Stimulated activated CD4-positive, alpha-beta T cell treated with anti-CD3 and anti-CD28 coated beads, Interleukin-12 subunit alpha, Interleukin-12 subunit beta, amount 100 ng/mL, for 4 hours (primary cell): ENCODE measurements around the gene ACER3.
"Not testable (repeated sequence)": the region's sequence is repeated elsewhere in the genome, so short reads cannot be mapped to it uniquely, and the experiment has no call there.

Experiments used
- DNase-seq: peaks from one replicate; pipeline ENCODE4 v3.0.0-alpha.2; 2020

ACER3 gene

GRCh38 chr11:77042111-77042726, 181.5 kb downstream of the ACER3 start:
- no peak for DNase-seq

- DNase-seq = no peak
These were observed 183.6 kb downstream of the ACER3 start for GRCh38 chr11:77044356-77044755.

- DNase-seq = no peak
These were observed 184.2 kb downstream of the ACER3 start for GRCh38 chr11:77044886-77045285.

- peak; percentile 54 for DNase-seq
These were observed 185.4 kb downstream of the ACER3 start for GRCh38 chr11:77046060-77046501.

GRCh38 chr11:77047007-77047927, 186.5 kb downstream of the ACER3 start:
- DNase-seq = peak; percentile 51

GRCh38 chr11:77047928-77048446, 187.3 kb downstream of the ACER3 start:
- not testable (repeated sequence) for DNase-seq

- no peak for DNase-seq
These were observed 188.3 kb downstream of the ACER3 start for GRCh38 chr11:77049026-77049425.

- DNase-seq = no peak
These were observed 190.8 kb downstream of the ACER3 start for GRCh38 chr11:77051511-77051910.

- DNase-seq = no peak
These were observed 191.8 kb downstream of the ACER3 start for GRCh38 chr11:77052518-77052917.

GRCh38 chr11:77053217-77054015, 192.7 kb downstream of the ACER3 start:
- DNase-seq = no peak

- DNase-seq = no peak
These were observed 193.4 kb downstream of the ACER3 start for GRCh38 chr11:77054084-77054483.

GRCh38 chr11:77055101-77055561, 194.4 kb downstream of the ACER3 start:
- DNase-seq = no peak

GRCh38 chr11:77055913-77056312, 195.2 kb downstream of the ACER3 start:
- DNase-seq = no peak

- no peak for DNase-seq
These were observed 196.2 kb downstream of the ACER3 start for GRCh38 chr11:77056814-77057402.

- DNase-seq = no peak
These were observed 197.3 kb downstream of the ACER3 start for GRCh38 chr11:77057938-77058474.

- no peak for DNase-seq
These were observed 198.2 kb downstream of the ACER3 start for GRCh38 chr11:77058900-77059299.

- no peak for DNase-seq
These were observed 199.1 kb downstream of the ACER3 start for GRCh38 chr11:77059806-77060205.

GRCh38 chr11:77060234-77060633, 199.5 kb downstream of the ACER3 start:
- DNase-seq = no peak

- not testable (repeated sequence) for DNase-seq
These were observed 200.5 kb downstream of the ACER3 start for GRCh38 chr11:77061258-77061657.

GRCh38 chr11:77062924-77063323, 202.2 kb downstream of the ACER3 start:
- no peak for DNase-seq

- DNase-seq = no peak
These were observed 202.7 kb downstream of the ACER3 start for GRCh38 chr11:77063407-77063806.

GRCh38 chr11:77063861-77064260, 203.1 kb downstream of the ACER3 start:
- no peak for DNase-seq
